ENCODE measurements around the gene FRRS1L.

- TF ChIP-seq CTCF (conservative IDR thresholded peaks at IDR 0.05 in 1 of 2, IDR thresholded peaks at IDR 0.05 in 1 of 2; ENCODE audit: low read depth in 1 of 2, low read length in 2 of 2) (no peak), EZH2 (IDR thresholded peaks at IDR 0.05; ENCODE audit: low read length, missing control alignments) (no peak)
Observed at GRCh38 chr9:109159583-109159982, 7.5 kb downstream of the FRRS1L start.
